GM12874 (cell line): ENCODE measurements around the gene ACADVL.

Source experiments
- TF ChIP-seq, protein P1 (sequence below): IDR thresholded peaks from 2 replicates; pipeline ENCODE4 v1.5.1; 2011; ENCODE audit warnings: low read depth, mild to moderate bottlenecking, control low read depth, low read length, moderate library complexity; ENCODE audit not compliant: insufficient read depth

The ACADVL gene

DNA sequence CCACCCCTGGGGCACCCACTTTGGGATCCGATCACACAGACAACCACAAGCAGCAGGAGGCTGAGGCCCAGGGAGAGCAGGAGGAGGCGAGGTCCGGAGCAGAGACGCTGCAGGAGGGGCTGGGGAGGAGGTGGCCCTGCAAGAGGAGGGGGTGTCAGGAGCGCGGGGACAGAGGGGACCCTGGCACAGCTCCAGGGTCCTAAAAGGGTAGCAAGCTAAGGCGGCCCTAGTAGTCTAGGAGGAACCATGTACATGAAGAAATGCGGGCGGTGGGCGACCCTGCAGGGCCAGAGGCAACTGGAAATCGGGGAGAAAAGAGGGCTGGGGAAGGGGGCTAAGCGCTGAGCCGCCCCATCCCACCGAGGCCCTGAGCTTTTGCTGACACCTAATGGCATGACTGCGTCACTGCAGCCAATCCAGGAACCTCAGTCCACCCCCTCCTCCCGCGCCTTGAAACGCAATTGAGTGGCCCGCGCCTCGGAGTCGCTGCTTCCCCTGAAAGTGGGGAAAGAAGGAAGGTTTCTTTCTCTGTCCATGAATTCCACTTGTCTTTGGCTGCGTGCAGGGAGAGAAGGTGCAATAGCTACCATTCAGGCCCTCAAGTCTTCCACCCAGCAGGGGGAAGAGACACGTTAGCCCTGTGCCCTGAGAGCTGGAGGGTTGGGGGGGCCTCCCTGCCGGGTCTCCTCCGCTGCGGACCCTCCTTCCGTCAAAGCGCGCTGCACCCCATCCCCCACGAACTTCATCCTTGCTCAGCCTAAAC is 42.4 kb upstream of the ACADVL start:
- TF ChIP-seq, protein P1, sequence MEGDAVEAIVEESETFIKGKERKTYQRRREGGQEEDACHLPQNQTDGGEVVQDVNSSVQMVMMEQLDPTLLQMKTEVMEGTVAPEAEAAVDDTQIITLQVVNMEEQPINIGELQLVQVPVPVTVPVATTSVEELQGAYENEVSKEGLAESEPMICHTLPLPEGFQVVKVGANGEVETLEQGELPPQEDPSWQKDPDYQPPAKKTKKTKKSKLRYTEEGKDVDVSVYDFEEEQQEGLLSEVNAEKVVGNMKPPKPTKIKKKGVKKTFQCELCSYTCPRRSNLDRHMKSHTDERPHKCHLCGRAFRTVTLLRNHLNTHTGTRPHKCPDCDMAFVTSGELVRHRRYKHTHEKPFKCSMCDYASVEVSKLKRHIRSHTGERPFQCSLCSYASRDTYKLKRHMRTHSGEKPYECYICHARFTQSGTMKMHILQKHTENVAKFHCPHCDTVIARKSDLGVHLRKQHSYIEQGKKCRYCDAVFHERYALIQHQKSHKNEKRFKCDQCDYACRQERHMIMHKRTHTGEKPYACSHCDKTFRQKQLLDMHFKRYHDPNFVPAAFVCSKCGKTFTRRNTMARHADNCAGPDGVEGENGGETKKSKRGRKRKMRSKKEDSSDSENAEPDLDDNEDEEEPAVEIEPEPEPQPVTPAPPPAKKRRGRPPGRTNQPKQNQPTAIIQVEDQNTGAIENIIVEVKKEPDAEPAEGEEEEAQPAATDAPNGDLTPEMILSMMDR, result peak; percentile 94

DNA sequence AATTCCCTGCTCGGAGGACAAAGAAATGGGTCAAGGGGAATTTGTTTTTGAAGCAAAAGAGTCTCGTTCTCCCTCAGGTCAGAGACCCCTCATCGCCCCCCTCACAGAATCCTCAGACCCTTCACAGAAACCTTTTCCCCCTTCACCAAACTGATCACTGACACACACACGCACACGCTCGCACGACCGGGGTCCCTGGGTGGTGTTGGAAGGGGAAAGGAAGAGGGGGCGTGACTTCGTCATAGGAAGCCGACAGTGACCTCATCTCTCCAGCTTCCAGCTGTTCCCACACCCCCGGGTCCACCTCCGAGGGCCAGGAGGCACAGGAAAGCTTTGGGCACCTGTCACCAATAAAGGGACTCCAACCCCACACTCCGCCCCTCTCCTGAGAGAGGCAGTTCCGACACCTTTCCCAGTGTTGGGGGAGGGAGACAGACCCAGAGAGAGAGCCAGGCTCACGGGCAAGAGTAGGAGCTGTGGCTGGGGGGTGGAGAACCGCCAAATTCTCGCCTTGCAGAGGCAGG is 41.7 kb upstream of the ACADVL start:
- TF ChIP-seq, protein P1, result no peak

DNA sequence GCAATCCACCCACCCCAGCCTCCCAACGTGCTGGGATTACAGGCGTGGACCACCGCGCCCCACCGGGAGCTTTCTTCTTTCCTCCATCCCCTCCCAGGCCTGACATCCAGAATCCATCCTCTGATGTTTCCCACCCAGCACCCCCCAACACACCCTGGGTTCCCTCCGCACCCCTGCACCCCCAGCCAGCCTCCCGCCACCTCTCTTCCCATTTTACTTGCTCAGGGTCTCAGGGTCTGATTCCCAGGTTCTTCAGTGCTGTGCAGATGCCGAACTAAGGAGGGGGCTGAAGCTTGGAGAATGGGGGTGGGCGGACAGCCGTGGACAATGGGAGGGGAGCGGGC is 40.8 kb upstream of the ACADVL start:
- TF ChIP-seq, protein P1, result no peak

DNA sequence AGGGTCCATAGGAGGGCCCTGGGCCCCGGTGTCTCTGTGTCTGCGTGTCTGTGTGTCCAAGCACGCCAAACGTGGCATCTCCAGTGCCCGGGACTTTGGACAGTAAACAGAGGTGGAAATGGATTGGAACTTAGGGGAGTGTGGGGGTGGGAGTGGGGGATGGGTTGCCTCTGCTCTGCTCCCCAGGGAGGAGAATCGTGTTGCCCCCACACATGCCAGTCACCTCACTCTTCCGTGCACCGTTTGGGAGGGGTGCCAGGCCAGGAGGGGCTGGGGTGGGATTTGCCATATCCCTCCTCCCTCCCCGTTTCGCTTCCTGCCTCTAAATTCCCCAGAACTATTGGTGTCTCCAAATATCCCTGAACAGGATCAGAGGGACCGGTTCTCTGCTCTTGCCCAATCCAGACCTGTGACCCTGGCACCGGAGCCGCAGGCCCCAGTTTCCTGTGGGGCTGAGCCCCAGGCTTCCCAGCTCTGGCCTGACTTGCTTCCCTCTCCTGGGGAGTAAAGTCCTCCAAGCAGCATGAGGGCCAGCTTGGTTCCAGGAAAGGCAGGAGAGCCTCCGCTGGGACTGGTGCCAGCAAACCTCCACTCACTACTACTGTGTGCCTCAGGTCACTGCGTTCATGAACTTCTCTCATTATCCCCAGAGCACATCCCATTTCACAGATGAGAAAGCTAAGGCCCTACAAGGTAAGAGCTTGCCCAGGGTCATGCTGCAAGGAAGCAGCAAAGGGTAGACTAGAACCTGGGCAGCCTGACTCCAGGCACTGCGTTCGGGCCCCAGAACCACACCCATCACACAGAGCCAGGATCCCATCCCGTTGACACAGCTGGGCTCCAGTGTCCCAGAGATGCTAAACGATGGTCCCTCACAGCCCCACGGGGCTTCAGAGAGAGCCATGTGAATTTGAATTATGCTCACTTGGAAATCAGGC is 40.2 kb upstream of the ACADVL start, which contains the start of gene ASGR1:
ASGR1 (minus strand) TSS at position 54 of the 938 bp plus-strand sequence. CDS start 807 bp downstream, outside the sequence.
- TF ChIP-seq, protein P1, result no peak

DNA sequence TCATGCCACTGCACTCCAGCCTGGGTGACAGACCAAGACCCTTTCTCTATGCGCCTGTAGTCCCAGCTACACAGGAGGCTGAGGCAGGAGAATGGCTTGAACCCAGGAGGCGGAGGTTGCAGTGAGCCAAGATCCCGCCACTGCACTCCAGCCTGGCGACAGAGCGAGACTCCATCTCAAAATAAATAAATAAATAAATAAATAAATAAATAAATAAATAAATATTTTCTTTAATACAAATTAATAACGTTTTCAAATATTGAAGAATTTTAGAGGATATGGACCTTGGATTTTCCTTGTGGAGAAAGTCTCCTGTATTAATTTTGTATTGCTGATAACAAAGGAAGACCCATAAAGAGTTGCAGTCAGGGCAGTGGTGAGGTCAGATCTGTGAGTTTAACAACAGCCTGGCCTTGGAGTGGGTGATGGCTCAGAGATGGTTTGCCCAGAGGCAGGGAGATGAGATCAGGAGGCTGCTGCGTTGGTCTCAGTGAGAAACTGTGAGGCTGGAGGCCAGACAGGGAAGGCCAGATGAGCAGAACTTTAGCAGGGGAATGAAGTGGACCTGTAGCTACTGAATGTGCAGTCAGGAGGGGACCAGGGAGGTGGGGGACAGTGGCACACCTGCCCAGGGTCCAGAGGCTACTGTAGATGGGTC is 36.2 kb upstream of the ACADVL start:
- TF ChIP-seq, protein P1, result no peak

DNA sequence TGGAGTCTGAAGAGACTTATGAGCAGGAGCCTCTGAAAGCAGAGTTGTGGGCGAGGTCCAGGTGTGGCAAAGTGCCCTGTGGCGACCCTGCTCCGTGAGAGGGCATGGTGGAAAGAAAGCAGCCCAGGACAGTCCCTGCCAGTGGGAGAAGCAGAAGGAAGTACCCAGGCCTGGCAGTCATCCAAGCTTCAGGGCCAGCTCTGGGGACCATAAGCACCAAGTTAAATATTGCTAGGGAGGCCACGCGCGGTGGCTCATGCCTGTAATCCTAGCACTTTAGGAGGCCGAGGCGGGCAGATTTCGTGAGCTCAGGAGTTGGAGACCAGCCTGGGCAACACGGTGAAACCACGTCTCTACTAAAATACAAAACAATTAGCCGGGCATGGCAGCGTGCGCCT is 35.6 kb upstream of the ACADVL start:
- TF ChIP-seq, protein P1, result no peak

DNA sequence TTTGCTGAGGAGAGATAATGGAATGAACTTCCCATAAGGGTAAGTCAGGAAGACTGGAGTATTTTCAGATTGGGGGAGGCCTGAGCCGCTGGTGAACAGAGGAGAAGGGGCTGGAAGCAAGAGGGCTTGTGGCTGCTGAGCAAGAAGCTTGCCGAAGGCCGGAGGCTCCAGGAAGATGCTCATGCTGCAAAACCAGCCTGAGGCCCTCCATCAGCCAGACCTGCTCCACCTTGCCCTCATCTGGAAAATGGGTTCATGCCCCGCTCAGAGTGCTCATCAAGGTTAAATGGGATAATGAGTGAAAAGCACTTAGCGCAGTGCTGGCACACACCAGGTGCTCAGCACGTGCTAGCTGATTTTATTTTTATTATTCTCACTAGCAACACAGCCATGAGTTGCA is 35.1 kb upstream of the ACADVL start:
- TF ChIP-seq, protein P1, result no peak
